MM.1S (cell line): Measurements from ENCODE around the gene SCNN1B.

Source experiments
- CTCF ChIP-seq: fragments of 300-600 bp; sonication (generic); IDR thresholded peaks from 2 replicates; pipeline ENCODE4 v1.5.1; 2016; ENCODE audit warnings: antibody characterized with exemption, low read length, mixed read lengths
- EZH2 ChIP-seq: fragments of 300-600 bp; sonication (generic); optimal IDR thresholded peaks from 2 replicates; pipeline ENCODE3; 2017; ENCODE audit warnings: low read depth, mild to moderate bottlenecking, antibody characterized with exemption, low read length, mixed read lengths

GRCh38 chr16:23339787-23340186, 37.7 kb downstream of the SCNN1B start:
- no peak for TF ChIP-seq CTCF
- TF ChIP-seq EZH2 = no peak
